ENCODE data around the gene RSBN1.

The RSBN1 gene

GRCh38 chr1:113802367-113803007, 9.8 kb downstream of the RSBN1 start:
- H3K36me3 Mint-ChIP-seq (ENCODE audit: low read depth) = peaks cover 14% of the 10 kb centered on the region
- H3K4me3 Mint-ChIP-seq = no peak overlapping the region
- H3K9me3 Mint-ChIP-seq = no peaks in the 10 kb centered on the region
- peak; percentile 62 for ATAC-seq
- peaks cover 78% of the 10 kb centered on the region for H3K4me1 Mint-ChIP-seq
- peak overlapping the region; percentile 15 for H3K27ac Mint-ChIP-seq
- no peak for DNase-seq
- H3K27me3 Mint-ChIP-seq = no peaks in the 10 kb centered on the region

GRCh38 chr1:113800487-113800886, 11.8 kb downstream of the RSBN1 start:
- Mint-ChIP-seq H3K4me1 (peaks cover 72% of the 10 kb centered on the region), H3K36me3 (ENCODE audit: low read depth) (peaks cover 27% of the 10 kb centered on the region), H3K27me3 (no peaks in the 10 kb centered on the region), H3K4me3 (no peak overlapping the region), H3K27ac (no peak overlapping the region), H3K9me3 (no peaks in the 10 kb centered on the region)
- DNase-seq (no peak), ATAC-seq (no peak)

GRCh38 chr1:113797472-113797871, 14.8 kb downstream of the RSBN1 start:
- Mint-ChIP-seq H3K4me1 (peaks cover 60% of the 10 kb centered on the region), H3K9me3 (no peaks in the 10 kb centered on the region), H3K27me3 (no peaks in the 10 kb centered on the region), H3K27ac (no peak overlapping the region), H3K4me3 (no peak overlapping the region), H3K36me3 (ENCODE audit: low read depth) (peaks cover 41% of the 10 kb centered on the region)
- DNase-seq (no peak), ATAC-seq (no peak)

- no peaks in the 10 kb centered on the region for H3K9me3 Mint-ChIP-seq
- H3K36me3 Mint-ChIP-seq (ENCODE audit: low read depth) = peaks cover 42% of the 10 kb centered on the region
- no peak overlapping the region for H3K4me3 Mint-ChIP-seq
- H3K27ac Mint-ChIP-seq = no peak overlapping the region
- ATAC-seq = peak; percentile 36
- peaks cover 54% of the 10 kb centered on the region for H3K4me1 Mint-ChIP-seq
- no peaks in the 10 kb centered on the region for H3K27me3 Mint-ChIP-seq
- no peak for DNase-seq
Observed at GRCh38 chr1:113793878-113794834, 18.1 kb downstream of the RSBN1 start.

GRCh38 chr1:113792986-113793385, 19.3 kb downstream of the RSBN1 start:
- Mint-ChIP-seq H3K9me3 (no peaks in the 10 kb centered on the region), H3K27ac (no peak overlapping the region), H3K4me1 (peaks cover 52% of the 10 kb centered on the region), H3K4me3 (no peak overlapping the region), H3K36me3 (ENCODE audit: low read depth) (peaks cover 44% of the 10 kb centered on the region), H3K27me3 (no peaks in the 10 kb centered on the region)
- DNase-seq (no peak), ATAC-seq (no peak)

- peak overlapping the region; percentile 81 for H3K27ac Mint-ChIP-seq
- DNase-seq (no peak), ATAC-seq (peak; percentile 35)
- H3K27me3 Mint-ChIP-seq = no peaks in the 10 kb centered on the region
- H3K36me3 Mint-ChIP-seq (ENCODE audit: low read depth) = peaks cover 41% of the 10 kb centered on the region
- no peak overlapping the region for H3K4me3 Mint-ChIP-seq
- peaks cover 52% of the 10 kb centered on the region for H3K4me1 Mint-ChIP-seq
- no peaks in the 10 kb centered on the region for H3K9me3 Mint-ChIP-seq
Observed at GRCh38 chr1:113792471-113792870, 19.8 kb downstream of the RSBN1 start.

- Mint-ChIP-seq H3K27ac (no peak overlapping the region), H3K27me3 (no peaks in the 10 kb centered on the region), H3K9me3 (no peaks in the 10 kb centered on the region), H3K4me1 (peaks cover 68% of the 10 kb centered on the region), H3K36me3 (ENCODE audit: low read depth) (peaks cover 12% of the 10 kb centered on the region), H3K4me3 (no peak overlapping the region)
- DNase-seq (no peak), ATAC-seq (no peak)
Observed at GRCh38 chr1:113788802-113789201, 23.5 kb downstream of the RSBN1 start.

- Mint-ChIP-seq H3K4me1 (peaks cover 73% of the 10 kb centered on the region), H3K4me3 (no peak overlapping the region), H3K36me3 (ENCODE audit: low read depth) (peaks cover 8% of the 10 kb centered on the region), H3K27me3 (no peaks in the 10 kb centered on the region), H3K9me3 (no peaks in the 10 kb centered on the region), H3K27ac (peak overlapping the region; percentile 1)
- ATAC-seq (no peak), DNase-seq (no peak)
Observed at GRCh38 chr1:113787663-113788062, 24.6 kb downstream of the RSBN1 start.

GRCh38 chr1:113786069-113786468, 26.2 kb downstream of the RSBN1 start:
- Mint-ChIP-seq H3K27me3 (no peaks in the 10 kb centered on the region), H3K36me3 (ENCODE audit: low read depth) (peaks cover 6% of the 10 kb centered on the region), H3K27ac (no peak overlapping the region), H3K9me3 (no peaks in the 10 kb centered on the region), H3K4me3 (no peak overlapping the region), H3K4me1 (peaks cover 63% of the 10 kb centered on the region)
- ATAC-seq (no peak), DNase-seq (no peak)

GRCh38 chr1:113784104-113784779, 28.0 kb downstream of the RSBN1 start:
- no peaks in the 10 kb centered on the region for H3K27me3 Mint-ChIP-seq
- peaks cover 52% of the 10 kb centered on the region for H3K4me1 Mint-ChIP-seq
- no peaks in the 10 kb centered on the region for H3K9me3 Mint-ChIP-seq
- DNase-seq (no peak), ATAC-seq (peak; percentile 85)
- H3K27ac Mint-ChIP-seq = peak overlapping the region; percentile 92
- H3K4me3 Mint-ChIP-seq = peak overlapping the region; percentile 62
- H3K36me3 Mint-ChIP-seq (ENCODE audit: low read depth) = peaks cover 5% of the 10 kb centered on the region

GRCh38 chr1:113783254-113784103, 28.8 kb downstream of the RSBN1 start:
- no peaks in the 10 kb centered on the region for H3K27me3 Mint-ChIP-seq
- no peaks in the 10 kb centered on the region for H3K9me3 Mint-ChIP-seq
- ATAC-seq (peak; percentile 83), DNase-seq (no peak)
- peaks cover 7% of the 10 kb centered on the region for H3K36me3 Mint-ChIP-seq (ENCODE audit: low read depth)
- peaks cover 54% of the 10 kb centered on the region for H3K4me1 Mint-ChIP-seq
- H3K27ac Mint-ChIP-seq = peak overlapping the region; percentile 92
- H3K4me3 Mint-ChIP-seq = peak overlapping the region; percentile 62

- H3K27me3 Mint-ChIP-seq = no peaks in the 10 kb centered on the region
- H3K9me3 Mint-ChIP-seq = no peaks in the 10 kb centered on the region
- H3K4me3 Mint-ChIP-seq = no peak overlapping the region
- ATAC-seq (no peak), DNase-seq (no peak)
- H3K27ac Mint-ChIP-seq = peak overlapping the region; percentile 92
- peaks cover 5% of the 10 kb centered on the region for H3K36me3 Mint-ChIP-seq (ENCODE audit: low read depth)
- peaks cover 43% of the 10 kb centered on the region for H3K4me1 Mint-ChIP-seq
Observed at GRCh38 chr1:113782406-113782805, 29.9 kb downstream of the RSBN1 start.

GRCh38 chr1:113780374-113781146, 31.7 kb downstream of the RSBN1 start:
- H3K4me1 Mint-ChIP-seq = peaks cover 28% of the 10 kb centered on the region
- ATAC-seq (no peak), DNase-seq (no peak)
- H3K4me3 Mint-ChIP-seq = no peak overlapping the region
- peaks cover 14% of the 10 kb centered on the region for H3K36me3 Mint-ChIP-seq (ENCODE audit: low read depth)
- no peak overlapping the region for H3K27ac Mint-ChIP-seq
- H3K9me3 Mint-ChIP-seq = no peaks in the 10 kb centered on the region
- no peaks in the 10 kb centered on the region for H3K27me3 Mint-ChIP-seq

Data from activated naive CD8-positive, alpha-beta T cell treated with anti-CD3 and anti-CD28 coated beads, Interleukin-2, amount 50 U/mL, for 24 hours (primary cell).